Neural cell (in vitro differentiated cells): ENCODE data around the gene GPR17. TPM values are rescaled to one million over a fixed set of nuclear protein-coding genes. Genes with fewer than 3 reads are reported as not detected.

Source experiments
- H2AFZ ChIP-seq: fragments of 200-600, 300-800 bp; sonication (generic), shearing (Covaris generic); 2 replicates; pipeline ENCODE4 v1.6.0; 2014; ENCODE audit warnings: low read depth, mild to moderate bottlenecking, antibody characterized with exemption, low read length, moderate library complexity
- H3F3A ChIP-seq: fragments of 200-600 bp; shearing (Covaris generic); 2 replicates; pipeline ENCODE4 v1.6.1; 2016; ENCODE audit warnings: mild to moderate bottlenecking, moderate library complexity, mixed read lengths, antibody characterized with exemption, low read length; ENCODE audit not compliant: insufficient read depth, poor library complexity, severe bottlenecking
- H3K27ac ChIP-seq: fragments of 200-600, 300-800 bp; sonication (generic), shearing (Covaris generic); 2 replicates; pipeline ENCODE4 v1.5.1; 2014; ENCODE audit warnings: mild to moderate bottlenecking, low read length, moderate library complexity
- H3K27me3 ChIP-seq: fragments of 300-800, 200-600 bp; sonication (generic), shearing (Covaris generic); 2 replicates; pipeline ENCODE4 v1.6.0; 2014; ENCODE audit warnings: mild to moderate bottlenecking, low read depth, low read length, moderate library complexity; ENCODE audit not compliant: insufficient read depth
- H3K36me3 ChIP-seq: fragments of 300-800, 200-600 bp; sonication (generic), shearing (Covaris generic); 2 replicates; pipeline ENCODE4 v1.5.1; 2014; ENCODE audit warnings: mild to moderate bottlenecking, antibody characterized with exemption, low read length, moderate library complexity; ENCODE audit not compliant: insufficient read depth
- H3K4me2 ChIP-seq: fragments of 300-800, 200-600 bp; sonication (generic), shearing (Covaris generic); 2 replicates; pipeline ENCODE4 v1.6.0; 2014; ENCODE audit warnings: mild to moderate bottlenecking, low read length
- H3K4me3 ChIP-seq: fragments of 300-800, 200-600 bp; sonication (generic), shearing (Covaris generic); 2 replicates; pipeline ENCODE4 v1.5.1; 2014; ENCODE audit warnings: mild to moderate bottlenecking, low read length, moderate library complexity
- H3K79me2 ChIP-seq: fragments of 200-600 bp; shearing (Covaris generic); replicated peaks from 2 replicates; pipeline ENCODE4 v1.6.0; 2014; ENCODE audit warnings: mild to moderate bottlenecking, low read length, moderate library complexity; ENCODE audit not compliant: insufficient read depth
- H3K9ac ChIP-seq: fragments of 300-800, 200-600 bp; sonication (generic), shearing (Covaris generic); 2 replicates; pipeline ENCODE4 v1.6.1; 2016; ENCODE audit warnings: mild to moderate bottlenecking, low read length, mixed read lengths
- H3K9me2 ChIP-seq: fragments of 200-600 bp; shearing (Covaris generic); 2 replicates; pipeline ENCODE4 v1.6.1; 2016; ENCODE audit warnings: mild to moderate bottlenecking, low read length, mixed read lengths; ENCODE audit not compliant: insufficient read depth
- H3K9me3 ChIP-seq: fragments of 200-600, 300-800 bp; sonication (generic), shearing (Covaris generic); 2 replicates; pipeline ENCODE4 v1.6.1; 2016; ENCODE audit warnings: mild to moderate bottlenecking, mixed run types, low read length, moderate library complexity, mixed read lengths
- H4K20me1 ChIP-seq: fragments of 200-600 bp; shearing (Covaris generic); 2 replicates; pipeline ENCODE4 v1.6.1; 2016; ENCODE audit warnings: mild to moderate bottlenecking, mixed run types; ENCODE audit not compliant: insufficient read depth
- EP300 ChIP-seq: fragments of 450-650 bp; conservative IDR thresholded peaks from 2 replicates; pipeline ENCODE4 v1.6.1; 2014; ENCODE audit warnings: antibody characterized with exemption, mild to moderate bottlenecking, moderate library complexity; ENCODE audit not compliant: poor library complexity, severe bottlenecking
- EZH2 ChIP-seq: fragments of 200-600, 300-800 bp; shearing (Covaris generic), sonication (generic); IDR thresholded peaks from 2 replicates; pipeline ENCODE4 v1.6.1; 2014; ENCODE audit warnings: antibody characterized with exemption, low read length, borderline replicate concordance, mild to moderate bottlenecking; ENCODE audit not compliant: insufficient read depth, poor library complexity, severe bottlenecking
- MXI1 ChIP-seq: fragments of 450-650 bp; conservative IDR thresholded peaks from 2 replicates; pipeline ENCODE4 v1.6.1; 2014; ENCODE audit warnings: antibody characterized with exemption, mild to moderate bottlenecking; ENCODE audit not compliant: poor library complexity, severe bottlenecking
- POLR2AphosphoS5 ChIP-seq: IDR thresholded peaks from 2 replicates; pipeline ENCODE4 v1.6.1; 2012
- RAD21 ChIP-seq: fragments of 450-650 bp; conservative IDR thresholded peaks from 2 replicates; pipeline ENCODE4 v1.6.1; 2014; ENCODE audit warnings: antibody characterized with exemption, mild to moderate bottlenecking, moderate library complexity
- SMC3 ChIP-seq: fragments of 450-650 bp; conservative IDR thresholded peaks from 2 replicates; pipeline ENCODE4 v1.6.1; 2014; ENCODE audit warnings: antibody characterized with exemption, mild to moderate bottlenecking, moderate library complexity; ENCODE audit not compliant: poor library complexity
- TAF1 ChIP-seq: IDR thresholded peaks from 2 replicates; pipeline ENCODE4 v1.6.1; 2012; ENCODE audit warnings: low read depth
- polyA plus RNA-seq: library from polyadenylated mRNA; depleted of rRNA; stranded (reverse); fragments of >200 nt; gene quantifications from 2 replicates; pipeline ENCODE4 v1.2.3, GENCODE V29; 2014
- TF ChIP-seq, protein P1 (sequence below): fragments of 450-650 bp; IDR thresholded peaks from 2 replicates; pipeline ENCODE4 v1.5.1; 2014; ENCODE audit warnings: antibody characterized with exemption, mild to moderate bottlenecking, moderate library complexity; ENCODE audit not compliant: poor library complexity, severe bottlenecking
- TF ChIP-seq, protein P2 (sequence below): IDR thresholded peaks from 2 replicates; pipeline ENCODE4 v1.6.1; 2012; ENCODE audit warnings: borderline replicate concordance

The GPR17 gene
- polyA plus RNA-seq, 1 donor from 2014 or later = not detected

- no peaks in the 10 kb centered on the region for H3K9me3 ChIP-seq
- H3F3A ChIP-seq = no peaks in the 10 kb centered on the region
- H3K9ac ChIP-seq = no peak overlapping the region
- no peak overlapping the region for H3K4me2 ChIP-seq
- no peaks in the 10 kb centered on the region for H4K20me1 ChIP-seq
- no peaks in the 10 kb centered on the region for H3K27me3 ChIP-seq
- no peaks in the 10 kb centered on the region for H3K9me2 ChIP-seq
- H3K36me3 ChIP-seq = no peaks in the 10 kb centered on the region
- H3K27ac ChIP-seq = no peak overlapping the region
- no peak overlapping the region for H3K4me3 ChIP-seq
- no peaks in the 10 kb centered on the region for H3K79me2 ChIP-seq
- TF ChIP-seq EZH2 = no peak
- no peak for TF ChIP-seq TAF1
- TF ChIP-seq, protein P1, sequence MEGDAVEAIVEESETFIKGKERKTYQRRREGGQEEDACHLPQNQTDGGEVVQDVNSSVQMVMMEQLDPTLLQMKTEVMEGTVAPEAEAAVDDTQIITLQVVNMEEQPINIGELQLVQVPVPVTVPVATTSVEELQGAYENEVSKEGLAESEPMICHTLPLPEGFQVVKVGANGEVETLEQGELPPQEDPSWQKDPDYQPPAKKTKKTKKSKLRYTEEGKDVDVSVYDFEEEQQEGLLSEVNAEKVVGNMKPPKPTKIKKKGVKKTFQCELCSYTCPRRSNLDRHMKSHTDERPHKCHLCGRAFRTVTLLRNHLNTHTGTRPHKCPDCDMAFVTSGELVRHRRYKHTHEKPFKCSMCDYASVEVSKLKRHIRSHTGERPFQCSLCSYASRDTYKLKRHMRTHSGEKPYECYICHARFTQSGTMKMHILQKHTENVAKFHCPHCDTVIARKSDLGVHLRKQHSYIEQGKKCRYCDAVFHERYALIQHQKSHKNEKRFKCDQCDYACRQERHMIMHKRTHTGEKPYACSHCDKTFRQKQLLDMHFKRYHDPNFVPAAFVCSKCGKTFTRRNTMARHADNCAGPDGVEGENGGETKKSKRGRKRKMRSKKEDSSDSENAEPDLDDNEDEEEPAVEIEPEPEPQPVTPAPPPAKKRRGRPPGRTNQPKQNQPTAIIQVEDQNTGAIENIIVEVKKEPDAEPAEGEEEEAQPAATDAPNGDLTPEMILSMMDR = no peak
- TF ChIP-seq RAD21 = no peak
- no peak for TF ChIP-seq POLR2AphosphoS5
- no peak for TF ChIP-seq EP300
- TF ChIP-seq, protein P2, sequence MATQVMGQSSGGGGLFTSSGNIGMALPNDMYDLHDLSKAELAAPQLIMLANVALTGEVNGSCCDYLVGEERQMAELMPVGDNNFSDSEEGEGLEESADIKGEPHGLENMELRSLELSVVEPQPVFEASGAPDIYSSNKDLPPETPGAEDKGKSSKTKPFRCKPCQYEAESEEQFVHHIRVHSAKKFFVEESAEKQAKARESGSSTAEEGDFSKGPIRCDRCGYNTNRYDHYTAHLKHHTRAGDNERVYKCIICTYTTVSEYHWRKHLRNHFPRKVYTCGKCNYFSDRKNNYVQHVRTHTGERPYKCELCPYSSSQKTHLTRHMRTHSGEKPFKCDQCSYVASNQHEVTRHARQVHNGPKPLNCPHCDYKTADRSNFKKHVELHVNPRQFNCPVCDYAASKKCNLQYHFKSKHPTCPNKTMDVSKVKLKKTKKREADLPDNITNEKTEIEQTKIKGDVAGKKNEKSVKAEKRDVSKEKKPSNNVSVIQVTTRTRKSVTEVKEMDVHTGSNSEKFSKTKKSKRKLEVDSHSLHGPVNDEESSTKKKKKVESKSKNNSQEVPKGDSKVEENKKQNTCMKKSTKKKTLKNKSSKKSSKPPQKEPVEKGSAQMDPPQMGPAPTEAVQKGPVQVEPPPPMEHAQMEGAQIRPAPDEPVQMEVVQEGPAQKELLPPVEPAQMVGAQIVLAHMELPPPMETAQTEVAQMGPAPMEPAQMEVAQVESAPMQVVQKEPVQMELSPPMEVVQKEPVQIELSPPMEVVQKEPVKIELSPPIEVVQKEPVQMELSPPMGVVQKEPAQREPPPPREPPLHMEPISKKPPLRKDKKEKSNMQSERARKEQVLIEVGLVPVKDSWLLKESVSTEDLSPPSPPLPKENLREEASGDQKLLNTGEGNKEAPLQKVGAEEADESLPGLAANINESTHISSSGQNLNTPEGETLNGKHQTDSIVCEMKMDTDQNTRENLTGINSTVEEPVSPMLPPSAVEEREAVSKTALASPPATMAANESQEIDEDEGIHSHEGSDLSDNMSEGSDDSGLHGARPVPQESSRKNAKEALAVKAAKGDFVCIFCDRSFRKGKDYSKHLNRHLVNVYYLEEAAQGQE = no peak
- no peak overlapping the region for H2AFZ ChIP-seq
Measured at GRCh38 chr2:127640082-127641072, 5.6 kb upstream of the GPR17 start.

- Histone ChIP-seq H4K20me1 (no peaks in the 10 kb centered on the region), H3K4me3 (no peak overlapping the region), H3K9me2 (no peaks in the 10 kb centered on the region), H3K27me3 (no peaks in the 10 kb centered on the region), H3K4me2 (no peak overlapping the region), H3K9ac (no peak overlapping the region), H3F3A (no peaks in the 10 kb centered on the region), H3K79me2 (no peaks in the 10 kb centered on the region), H3K36me3 (no peaks in the 10 kb centered on the region), H3K9me3 (no peaks in the 10 kb centered on the region), H3K27ac (no peak overlapping the region), H2AFZ (no peak overlapping the region)
- TF ChIP-seq SMC3 (no peak), POLR2AphosphoS5 (no peak), RAD21 (no peak), MXI1 (no peak), EZH2 (no peak), TAF1 (no peak), EP300 (no peak)
- TF ChIP-seq, protein P2 = no peak
- TF ChIP-seq, protein P1 = no peak
Measured at GRCh38 chr2:127641133-127641532, 4.8 kb upstream of the GPR17 start.
